A673 (cell line): ENCODE measurements around the gene SETD4. TPM values are rescaled to one million over a fixed set of nuclear protein-coding genes. Genes with fewer than 3 reads are reported as not detected.

Experiments
- BruUV-seq: library from RNA; stranded (reverse); fragments of 400-500 nt; replicated peaks from 2 replicates; lab custom pipeline; 2021; lab: Mats Ljungman, UMichigan
- CTCF ChIA-PET: fragments of 300-600 bp; sonication (Branson Sonifier 250); formaldehyde crosslinking; loops from one replicate; lab custom pipeline; 2022; ENCODE audit warnings: antibody characterized with exemption; lab: Charles Lee
- POLR2A ChIA-PET: fragments of 300-600 bp; sonication (Branson Sonifier 250); formaldehyde crosslinking; loops from one replicate; lab custom pipeline; 2022; ENCODE audit warnings: antibody characterized with exemption; ENCODE audit not compliant: low non-redundant PET; lab: Charles Lee
- DNase-seq: peaks from one replicate; pipeline ENCODE4 v3.0.0-alpha.2; 2015; ENCODE audit warnings: low spot score
- H3K27ac ChIP-seq: fragments of 200-600 bp; sonication (generic); 2 replicates; pipeline ENCODE4 v1.5.1; 2016; ENCODE audit warnings: mixed run types, low read depth, mild to moderate bottlenecking, mixed read lengths, antibody characterized with exemption, low read length; ENCODE audit not compliant: poor library complexity, severe bottlenecking
- H3K27me3 ChIP-seq: fragments of 200-600 bp; sonication (generic); replicated peaks from 2 replicates; pipeline ENCODE4 v1.6.1; 2017; ENCODE audit warnings: mixed run types, low read depth, mild to moderate bottlenecking, mixed read lengths, antibody characterized with exemption, low read length; ENCODE audit not compliant: insufficient read depth, poor library complexity
- H3K36me3 ChIP-seq: fragments of 200-600 bp; sonication (generic); 2 replicates; pipeline ENCODE4 v1.6.1; 2016; ENCODE audit warnings: mixed run types, mild to moderate bottlenecking, mixed read lengths, antibody characterized with exemption, low read length; ENCODE audit not compliant: insufficient read depth, poor library complexity, severe bottlenecking
- H3K4me1 ChIP-seq: fragments of 200-600 bp; sonication (generic); 2 replicates; pipeline ENCODE4 v1.6.1; 2017; ENCODE audit warnings: mixed run types, mild to moderate bottlenecking, mixed read lengths, antibody characterized with exemption, low read length; ENCODE audit not compliant: insufficient read depth, poor library complexity, severe bottlenecking
- H3K4me3 ChIP-seq: fragments of 200-600 bp; sonication (generic); 2 replicates; pipeline ENCODE4 v1.5.1; 2016; ENCODE audit warnings: low read depth, mixed run types, mild to moderate bottlenecking, mixed read lengths, low read length; ENCODE audit not compliant: poor library complexity, severe bottlenecking
- H3K9me3 ChIP-seq: fragments of 200-600 bp; sonication (generic); 2 replicates; pipeline ENCODE4 v1.6.1; 2016; ENCODE audit warnings: mixed run types, low read depth, mild to moderate bottlenecking, mixed read lengths, antibody characterized with exemption, low read length; ENCODE audit not compliant: poor library complexity, severe bottlenecking
- CTCF ChIP-seq: fragments of 300-800, 200-600 bp; sonication (generic); conservative IDR thresholded peaks from 2 replicates; pipeline ENCODE4 v1.5.1; 2017; ENCODE audit warnings: low read depth, mild to moderate bottlenecking, antibody characterized with exemption, low read length, moderate library complexity, mixed read lengths
- EZH2 ChIP-seq: fragments of 200-600 bp; sonication (generic); IDR thresholded peaks from 2 replicates; pipeline ENCODE4 v1.6.1; 2017; ENCODE audit warnings: borderline replicate concordance, low read depth, mild to moderate bottlenecking, mixed read lengths, antibody characterized with exemption, low read length; ENCODE audit not compliant: poor library complexity, severe bottlenecking
- intact Hi-C: fragments of 100-400 bp; cut with micrococcal nuclease; formaldehyde crosslinking; loops from one replicate; pipeline ENCODE4 v1.10.0; 2022; ENCODE audit not compliant: unreplicated experiment
- total RNA-seq: library from RNA; stranded (reverse); gene quantifications from 2 replicates; pipeline ENCODE4 v1.2.3, GENCODE V29; 2021

SETD4 gene
- total RNA-seq, 1 experiment from 2014 or later, result 29.3 TPM

- intact Hi-C loops, result no loop called here
Observed at GRCh38 chr21:36064085-36064460, 3.7 kb upstream of the SETD4 start.

GRCh38 chr21:36063375-36064084 is 3.2 kb upstream of the SETD4 start:
- Histone ChIP-seq H3K9me3 (peaks cover 11% of the 10 kb centered on the region), H3K36me3 (peaks cover 3% of the 10 kb centered on the region), H3K4me3 (no peak overlapping the region), H3K4me1 (peaks cover 7% of the 10 kb centered on the region), H3K27me3 (no peaks in the 10 kb centered on the region), H3K27ac (no peak overlapping the region)
- DNase-seq, result no peak
- TF ChIP-seq CTCF (no peak), EZH2 (no peak)
- intact Hi-C loops, result no loop called here
- CTCF ChIA-PET, result no interaction called here
- no TSS peak for BruUV-seq
- POLR2A ChIA-PET, result interaction anchor here (0.6 kb wide), 1 partner anchor 812 kb away, joined by 3 read pairs; no protein-coding TSS in a partner anchor

More at GRCh38 chr21:36064085-36064460, 3.7 kb upstream of the SETD4 start:
- Histone ChIP-seq H3K36me3 (no peaks in the 10 kb centered on the region), H3K9me3 (peaks cover 16% of the 10 kb centered on the region), H3K27ac (no peak overlapping the region), H3K4me1 (peaks cover 1% of the 10 kb centered on the region), H3K27me3 (no peaks in the 10 kb centered on the region), H3K4me3 (no peak overlapping the region)
- DNase-seq, result no peak
- TF ChIP-seq EZH2 (no peak), CTCF (no peak)
- POLR2A ChIA-PET, result interaction anchor here (0.6 kb wide), 1 partner anchor 811 kb away, joined by 3 read pairs; no protein-coding TSS in a partner anchor
- no TSS peak for BruUV-seq
- CTCF ChIA-PET, result no interaction called here

GRCh38 chr21:36061445-36061844 is 1.1 kb upstream of the SETD4 start:
- Histone ChIP-seq H3K27me3 (no peaks in the 10 kb centered on the region), H3K4me1 (peaks cover 25% of the 10 kb centered on the region), H3K36me3 (peaks cover 24% of the 10 kb centered on the region), H3K9me3 (no peaks in the 10 kb centered on the region), H3K27ac (no peak overlapping the region), H3K4me3 (no peak overlapping the region)
- POLR2A ChIA-PET, result no interaction called here
- no peak for DNase-seq
- no peak for TF ChIP-seq CTCF
- no peak for TF ChIP-seq EZH2
- CTCF ChIA-PET, result no interaction called here
- BruUV-seq, result no TSS peak
- intact Hi-C loops, result no loop called here
